Stimulated activated CD8-positive, alpha-beta memory T cell treated with anti-CD3 and anti-CD28 coated beads, Interleukin-15, amount 100 ng/mL, for 1 hour (primary cell): Measurements from ENCODE around the gene PTPRD.

Source experiments
- DNase-seq: peaks from one replicate; pipeline ENCODE4 v3.0.0-alpha.2; 2020; ENCODE audit warnings: low read depth

PTPRD gene

GRCh38 chr9:8388132-8388531, 2224.7 kb downstream of the PTPRD start:
- no peak for DNase-seq

DNA sequence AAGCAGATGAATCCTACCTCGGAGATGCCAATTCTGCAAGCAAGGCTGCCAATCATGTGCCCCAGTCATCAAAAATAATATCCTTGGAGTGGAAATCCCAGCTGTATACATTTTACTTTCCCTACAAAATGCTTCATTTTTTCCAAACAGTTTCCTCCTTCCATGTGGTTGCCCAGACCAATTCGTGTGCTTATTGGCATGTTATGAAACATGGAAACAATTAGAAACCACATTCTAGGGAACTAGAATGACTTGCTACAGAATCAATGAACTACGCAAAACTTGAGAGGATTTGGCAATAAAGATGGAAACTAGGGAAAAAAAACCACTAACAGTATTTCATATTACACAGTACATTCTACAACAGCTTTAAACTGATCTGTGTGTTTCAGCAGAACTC, 2228.7 kb downstream of the PTPRD start:
- no peak for DNase-seq

DNA sequence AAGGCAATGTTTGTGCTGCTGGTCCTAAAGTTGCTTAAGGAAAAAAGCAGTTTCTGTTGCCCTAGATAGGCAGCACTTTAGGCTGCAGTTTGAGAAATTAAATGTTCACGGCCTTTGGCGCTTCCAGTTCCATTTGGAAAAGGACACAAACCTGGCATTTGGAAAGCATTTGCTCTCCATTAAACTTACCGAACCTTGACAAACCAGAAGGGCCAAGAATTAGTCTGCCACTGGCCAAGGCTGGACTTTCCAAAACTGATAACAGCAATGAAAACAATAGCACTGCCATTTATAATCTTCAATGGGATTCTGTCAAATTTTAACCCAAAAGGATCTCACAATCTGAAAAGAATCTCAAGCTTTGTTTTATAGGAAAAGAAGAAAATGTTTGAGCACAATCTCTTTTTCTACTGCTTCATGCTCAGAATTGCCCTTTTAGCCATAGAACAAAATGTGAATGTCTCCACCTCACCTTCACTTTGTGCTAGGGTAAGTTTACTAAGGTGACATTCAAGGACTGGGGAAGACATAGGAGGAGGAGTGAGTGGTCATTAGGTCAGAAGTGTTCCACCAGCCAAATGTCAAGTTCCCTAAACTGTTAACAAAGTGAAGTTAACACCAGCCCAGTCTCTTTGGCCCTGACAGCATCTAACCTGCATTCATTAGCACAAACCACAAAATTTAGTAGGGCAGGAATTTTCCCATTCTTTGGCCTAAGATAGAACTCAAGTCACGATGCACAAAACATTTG, 2229.8 kb downstream of the PTPRD start:
- DNase-seq: no peak

DNA sequence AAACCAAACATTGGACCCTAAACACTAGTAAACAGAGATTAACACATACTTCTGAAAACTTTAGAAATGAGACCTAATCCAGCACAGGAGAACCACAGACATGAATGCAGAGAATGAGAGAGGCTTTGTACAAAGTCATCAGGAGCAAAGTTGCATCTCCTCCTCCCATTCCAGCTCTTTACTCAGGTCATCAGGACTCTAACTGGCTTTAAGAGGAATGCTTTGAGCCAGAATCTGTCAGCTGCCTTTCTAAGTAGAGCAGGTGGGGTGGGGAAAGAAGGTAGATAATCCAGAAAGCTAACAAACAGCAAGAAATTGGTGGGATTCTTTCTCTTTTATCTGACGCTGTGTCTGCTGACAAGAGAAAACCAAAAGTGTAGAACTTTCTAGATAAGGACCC, 2230.5 kb downstream of the PTPRD start:
- no peak for DNase-seq

DNA sequence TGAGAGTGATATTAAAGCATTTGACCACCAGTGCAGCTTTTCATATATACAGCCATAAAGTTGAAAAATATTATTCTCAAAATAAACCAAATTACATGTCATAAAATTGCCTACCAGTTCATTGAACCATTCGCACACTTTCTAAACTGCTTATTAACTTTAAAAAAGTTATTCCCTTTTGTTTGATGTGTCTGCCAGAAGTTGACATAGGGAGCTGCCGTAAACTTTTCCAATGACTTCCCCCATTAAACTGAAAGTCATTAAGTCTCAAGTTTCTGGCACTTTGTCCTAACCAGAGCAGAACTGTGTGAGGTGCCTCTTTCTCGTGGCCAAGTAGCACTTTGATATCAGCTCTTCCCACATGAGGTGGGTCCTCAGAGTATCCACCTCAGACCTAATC, 2231.2 kb downstream of the PTPRD start:
- DNase-seq: no peak

DNA sequence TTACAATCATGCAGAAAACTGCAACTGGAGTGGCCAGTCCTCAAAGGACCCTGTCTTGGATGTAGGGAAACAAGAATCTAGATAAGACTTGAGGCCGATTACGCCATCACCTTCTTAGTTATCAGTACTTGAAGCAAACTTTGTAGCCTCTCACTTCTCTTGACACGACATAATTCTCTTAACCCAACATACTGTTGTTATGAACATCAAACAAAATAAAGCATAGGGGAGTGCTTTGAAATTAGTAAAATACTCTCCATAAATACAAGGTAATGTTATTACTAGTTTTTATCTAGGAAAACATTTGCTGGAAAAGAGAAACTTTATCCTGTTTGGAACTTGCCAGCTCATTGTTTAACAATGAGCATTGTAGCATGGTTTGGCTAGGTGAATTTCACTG, 2238.3 kb downstream of the PTPRD start:
- DNase-seq: no peak

DNA sequence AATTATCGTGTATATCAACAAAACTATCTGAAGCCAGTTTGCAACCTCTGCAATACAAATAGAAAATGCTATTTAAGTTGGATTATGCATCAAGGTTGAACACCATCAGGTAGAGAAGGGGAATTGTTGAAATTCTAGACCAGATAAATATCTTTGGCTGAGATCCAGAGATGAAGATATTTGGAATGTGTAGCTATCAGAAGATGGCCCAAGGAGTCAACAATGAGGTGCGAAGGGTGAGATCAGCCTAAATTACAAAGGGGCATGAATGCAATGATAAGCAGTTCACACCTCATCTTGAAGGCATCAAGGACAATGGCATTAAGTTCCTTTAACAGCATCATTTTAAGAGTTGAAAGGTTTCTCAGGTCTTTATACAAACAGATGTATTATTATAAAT, 2241.1 kb downstream of the PTPRD start:
- DNase-seq: no peak

- DNase-seq: no peak
Observed at GRCh38 chr9:8366161-8366926, 2246.5 kb downstream of the PTPRD start.

GRCh38 chr9:8365466-8366160, 2247.2 kb downstream of the PTPRD start:
- DNase-seq: no peak

- no peak for DNase-seq
Observed at GRCh38 chr9:8365029-8365428, 2247.8 kb downstream of the PTPRD start.

GRCh38 chr9:8364026-8364752, 2248.6 kb downstream of the PTPRD start:
- no peak for DNase-seq

DNA sequence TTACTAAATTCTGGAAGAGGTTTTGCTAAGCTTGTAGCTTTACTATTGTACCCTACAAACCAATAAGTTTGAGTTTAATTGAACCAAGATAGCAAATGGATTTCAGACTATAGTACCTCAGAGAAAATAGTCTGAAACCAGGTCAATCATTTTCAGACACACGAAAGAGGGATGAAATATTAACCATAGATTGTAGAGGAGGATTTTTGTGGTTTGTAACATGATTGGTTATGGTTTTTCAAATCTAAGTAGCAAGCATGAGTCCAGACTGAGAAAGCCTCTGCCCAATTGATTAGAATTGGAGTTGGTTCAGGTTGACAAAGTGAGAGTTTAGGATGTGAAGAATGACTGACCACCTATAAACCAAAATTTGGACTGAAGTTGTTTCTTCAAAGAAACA, 2250.6 kb downstream of the PTPRD start:
- DNase-seq: no peak

DNA sequence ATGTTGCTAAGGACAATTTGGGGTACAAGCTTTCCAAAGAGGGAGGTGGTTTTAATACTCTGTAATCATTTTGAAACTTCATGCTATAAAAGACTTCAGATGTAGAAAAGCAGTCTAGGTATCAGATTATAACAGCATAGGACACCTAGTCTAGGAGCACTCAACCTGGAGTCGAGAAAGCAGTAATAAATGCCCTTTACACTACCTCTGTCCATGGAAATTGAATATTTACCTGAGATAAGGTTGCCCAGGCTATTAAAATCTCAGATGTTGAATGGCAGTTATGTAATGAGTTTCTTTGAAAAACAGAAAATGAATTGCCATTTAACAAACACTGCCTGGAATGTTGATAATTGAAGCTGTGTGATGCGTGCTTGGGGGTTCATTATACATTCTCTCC, 2251.4 kb downstream of the PTPRD start:
- DNase-seq: no peak

GRCh38 chr9:8356406-8356805, 2256.4 kb downstream of the PTPRD start:
- DNase-seq: no peak

GRCh38 chr9:8351436-8351835, 2261.4 kb downstream of the PTPRD start:
- no peak for DNase-seq

GRCh38 chr9:8349901-8350300, 2262.9 kb downstream of the PTPRD start:
- DNase-seq: no peak

- DNase-seq: no peak
Observed at GRCh38 chr9:8349376-8349775, 2263.4 kb downstream of the PTPRD start.

DNA sequence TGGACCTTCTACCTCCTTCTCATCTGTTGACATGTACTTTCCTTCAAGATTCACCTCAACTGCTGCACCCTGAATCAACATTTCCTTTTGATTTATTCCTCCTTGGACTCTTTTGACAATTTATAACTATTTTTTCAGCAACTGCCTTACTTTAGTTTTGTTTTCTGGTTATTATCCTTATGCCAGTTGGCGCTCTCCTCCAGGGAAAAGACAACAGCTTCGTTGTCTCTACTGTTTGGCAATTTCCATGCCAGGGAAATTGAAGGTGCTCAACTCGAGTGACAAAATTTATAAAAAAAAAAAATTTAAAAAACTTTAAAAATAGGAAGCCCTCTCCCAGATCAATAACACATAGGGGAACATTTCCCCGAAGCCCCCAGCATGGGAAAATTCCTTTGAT, 2264.0 kb downstream of the PTPRD start:
- no peak for DNase-seq

DNA sequence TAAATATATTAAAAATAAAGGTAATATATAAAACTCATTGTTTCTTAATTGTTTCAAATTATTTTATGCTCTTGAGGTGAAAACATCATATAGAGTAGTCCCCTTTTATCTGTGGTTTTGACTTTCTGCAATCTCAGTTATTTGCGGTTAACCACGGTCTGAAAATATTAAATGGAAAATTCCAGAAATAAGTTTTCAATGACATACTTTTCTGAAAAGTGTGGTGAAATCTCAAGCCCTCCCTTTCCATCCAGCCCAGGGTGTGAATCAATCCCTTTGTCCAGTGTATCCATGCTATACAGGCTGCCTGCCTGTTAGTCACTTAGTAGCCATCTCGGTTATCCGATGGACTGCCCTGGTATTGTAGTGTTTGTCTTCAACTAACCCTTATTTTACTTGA, 2266.5 kb downstream of the PTPRD start:
- DNase-seq: no peak

DNA sequence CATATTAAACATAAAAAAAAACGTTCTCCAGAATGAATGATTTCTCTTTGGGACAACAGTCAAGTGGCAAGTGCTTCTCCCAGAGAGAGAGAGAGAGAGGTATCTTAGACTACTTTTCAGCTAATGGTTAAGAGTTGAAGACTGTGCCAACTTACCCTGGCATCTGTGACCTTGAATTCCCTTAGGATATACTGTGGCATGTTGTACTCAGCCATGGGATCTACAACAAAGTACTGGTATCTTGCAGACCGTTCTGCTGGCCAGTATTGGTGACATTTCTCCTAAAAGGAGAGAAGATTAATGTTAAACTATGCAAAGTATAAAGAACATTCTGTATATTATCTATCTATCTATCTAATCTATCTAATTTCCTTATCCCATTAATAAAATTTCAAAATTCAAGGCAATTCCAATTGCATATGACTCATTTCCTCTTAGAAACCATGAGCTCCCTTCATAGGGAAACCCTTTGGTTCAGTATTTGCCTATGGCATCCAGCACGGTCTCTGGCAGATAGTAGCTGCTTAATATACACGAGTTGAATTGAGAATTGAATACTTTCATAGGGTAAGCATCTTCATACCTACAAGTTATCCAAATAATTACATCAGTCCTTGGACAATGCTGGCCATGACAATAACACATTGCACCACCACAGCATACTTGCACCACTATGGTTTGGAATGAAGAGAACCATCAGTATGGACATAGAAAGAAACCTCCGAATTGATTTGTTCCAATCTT, 2273.9 kb downstream of the PTPRD start:
- no peak for DNase-seq
